Liver (tissue), 3 donors: Measurements from ENCODE around the gene ZNF365.

ENCODE experiments used
- ATF3 ChIP-seq: IDR thresholded peaks from 2 replicates; pipeline ENCODE4 v1.6.1; 2016; ENCODE audit warnings: antibody characterized with exemption
- CTCF ChIP-seq: fragments of 150-350 bp; IDR thresholded peaks from 2 replicates; pipeline ENCODE4 v1.5.1; 2017; ENCODE audit warnings: improper control_type of control experiment, low read depth, low read length; ENCODE audit not compliant: missing input control
- EGR1 ChIP-seq, 2 donors: IDR thresholded peaks; 2 replicates each; pipeline ENCODE4 v1.6.1; 2016 to 2018; ENCODE audit warnings: antibody characterized with exemption in 2 of 2, low read depth in 2 of 2
- GABPA ChIP-seq, 2 donors: IDR thresholded peaks in 1 of 2; conservative IDR thresholded peaks in 1 of 2; 2 replicates each; pipeline ENCODE4 v1.6.1; 2016; ENCODE audit warnings: antibody characterized with exemption in 2 of 2, mild to moderate bottlenecking in 1 of 2, moderate library complexity in 1 of 2
- HNF4A ChIP-seq, 2 donors: conservative IDR thresholded peaks; 2 replicates each; pipeline ENCODE4 v1.6.1; 2016; ENCODE audit warnings: antibody characterized with exemption in 2 of 2, mild to moderate bottlenecking in 2 of 2
- JUND ChIP-seq, 2 donors: IDR thresholded peaks; 2 replicates each; pipeline ENCODE4 v1.6.1; 2016; ENCODE audit warnings: antibody characterized with exemption in 2 of 2
- MAX ChIP-seq: IDR thresholded peaks from 2 replicates; pipeline ENCODE4 v1.6.1; 2016; ENCODE audit warnings: antibody characterized with exemption
- NR2F2 ChIP-seq: IDR thresholded peaks from 2 replicates; pipeline ENCODE4 v1.6.1; 2016; ENCODE audit warnings: antibody characterized with exemption
- RAD21 ChIP-seq, 2 donors: IDR thresholded peaks; 2 replicates each; pipeline ENCODE4 v1.6.1; 2016; ENCODE audit warnings: antibody characterized with exemption in 2 of 2, mild to moderate bottlenecking in 2 of 2
- SP1 ChIP-seq: IDR thresholded peaks from 2 replicates; pipeline ENCODE4 v1.6.1; 2018; ENCODE audit warnings: antibody characterized with exemption, mild to moderate bottlenecking
- TAF1 ChIP-seq: conservative IDR thresholded peaks from 2 replicates; pipeline ENCODE4 v1.6.1; 2016; ENCODE audit warnings: antibody characterized with exemption, mild to moderate bottlenecking
- ZBTB33 ChIP-seq: IDR thresholded peaks from 2 replicates; pipeline ENCODE4 v1.6.1; 2016; ENCODE audit warnings: antibody characterized with exemption
- donor health status: healthy.
- donor health status: healthy.

- TF ChIP-seq SP1: no peak
- no peak for TF ChIP-seq GABPA (IDR thresholded peaks at IDR 0.05 in 1 of 2, conservative IDR thresholded peaks at IDR 0.05 in 1 of 2)
- TF ChIP-seq ATF3: no peak
- no peak for TF ChIP-seq MAX
- no peak for TF ChIP-seq EGR1 (IDR thresholded peaks at IDR 0.05; ENCODE audit: low read depth in 2 of 2)
- TF ChIP-seq CTCF: no peak
- no peak for TF ChIP-seq NR2F2
- TF ChIP-seq JUND (IDR thresholded peaks at IDR 0.05): no peak
- no peak for TF ChIP-seq TAF1
- TF ChIP-seq ZBTB33: no peak
- no peak for TF ChIP-seq RAD21 (IDR thresholded peaks at IDR 0.05)
- TF ChIP-seq HNF4A (conservative IDR thresholded peaks at IDR 0.05): no peak
These were observed 9.9 kb downstream of the ZNF365 start for GRCh38 chr10:62384057-62384446.
